Measurements from ENCODE around the gene RYR2.

The RYR2 gene

DNA sequence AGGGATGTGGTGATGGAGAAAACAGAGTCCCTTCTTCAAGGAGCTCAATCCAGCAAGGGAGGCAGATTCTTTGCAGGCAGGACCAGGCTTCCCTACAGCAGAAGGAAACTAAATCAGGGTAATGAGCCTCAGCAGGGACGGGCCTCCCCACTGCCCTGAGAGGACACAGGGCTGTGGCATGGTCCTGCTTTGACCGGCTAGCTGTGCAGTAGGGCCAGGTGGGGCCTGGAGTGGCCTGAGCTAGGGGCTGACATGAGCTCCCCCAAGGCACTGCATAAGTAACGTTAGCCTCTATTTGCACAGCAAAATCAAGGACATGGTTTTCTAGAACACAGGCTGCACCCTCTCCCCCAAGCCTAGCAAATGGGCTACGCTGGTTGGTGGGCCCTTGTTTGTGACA is 162.9 kb downstream of the RYR2 start:
- no peak overlapping the region for H2BK120ac ChIP-seq (ENCODE audit: insufficient read depth, low read length, poor library complexity)
- H4K8ac ChIP-seq (ENCODE audit: low read depth, low read length) = no peak overlapping the region
- H3K79me2 ChIP-seq (ENCODE audit: control insufficient read depth, insufficient read depth, low read length, poor library complexity) = no peaks in the 10 kb centered on the region
- DNase-seq = no peak
- no peak overlapping the region for H3K23ac ChIP-seq (ENCODE audit: low read length)
- no peak overlapping the region for H3K9ac ChIP-seq (ENCODE audit: low read length)
- H3K9me3 ChIP-seq (ENCODE audit: insufficient read depth, low read depth, low read length) = no peaks in the 10 kb centered on the region
- no peak overlapping the region for H4K12ac ChIP-seq (ENCODE audit: low read depth, low read length)
- no peak overlapping the region for H3K18ac ChIP-seq (ENCODE audit: low read length)
- H2AK5ac ChIP-seq (ENCODE audit: low read length) = no peak overlapping the region
- H3K27ac ChIP-seq (ENCODE audit: low read depth, low read length) = no peak overlapping the region
- H2BK5ac ChIP-seq (ENCODE audit: low read depth, low read length, poor library complexity) = no peak overlapping the region
- H3K4ac ChIP-seq (ENCODE audit: low read depth, low read length) = no peak overlapping the region
- H2AFZ ChIP-seq (ENCODE audit: insufficient read depth, low read length, poor library complexity) = no peak overlapping the region
- no peaks in the 10 kb centered on the region for H3K4me1 ChIP-seq (ENCODE audit: control insufficient read depth in 1 of 2, insufficient read depth in 2 of 2, low read length in 2 of 2)
- no CpG with 5 or more reads among the region's 4 CpGs for WGBS (ENCODE audit: extremely low coverage, insufficient coverage, insufficient read length)
- H2BK12ac ChIP-seq (ENCODE audit: low read length) = no peak overlapping the region
- H3K4me3 ChIP-seq (ENCODE audit: low read depth, low read length) = no peak overlapping the region
- peaks cover 0 to 1% of the 10 kb centered on the region in 2 experiments for H3K36me3 ChIP-seq (ENCODE audit: control insufficient read depth in 1 of 2, insufficient read depth in 2 of 2, low read length in 2 of 2)
- no peaks in the 10 kb centered on the region for H3K79me1 ChIP-seq (ENCODE audit: low read length)
- H3K4me2 ChIP-seq (ENCODE audit: low read length) = no peak overlapping the region
- no peak overlapping the region for H3K14ac ChIP-seq (ENCODE audit: low read length)
- H3K27me3 ChIP-seq (ENCODE audit: insufficient read depth, low read length) = no peaks in the 10 kb centered on the region
- H4K91ac ChIP-seq (ENCODE audit: low read depth, low read length) = no peak overlapping the region

DNA sequence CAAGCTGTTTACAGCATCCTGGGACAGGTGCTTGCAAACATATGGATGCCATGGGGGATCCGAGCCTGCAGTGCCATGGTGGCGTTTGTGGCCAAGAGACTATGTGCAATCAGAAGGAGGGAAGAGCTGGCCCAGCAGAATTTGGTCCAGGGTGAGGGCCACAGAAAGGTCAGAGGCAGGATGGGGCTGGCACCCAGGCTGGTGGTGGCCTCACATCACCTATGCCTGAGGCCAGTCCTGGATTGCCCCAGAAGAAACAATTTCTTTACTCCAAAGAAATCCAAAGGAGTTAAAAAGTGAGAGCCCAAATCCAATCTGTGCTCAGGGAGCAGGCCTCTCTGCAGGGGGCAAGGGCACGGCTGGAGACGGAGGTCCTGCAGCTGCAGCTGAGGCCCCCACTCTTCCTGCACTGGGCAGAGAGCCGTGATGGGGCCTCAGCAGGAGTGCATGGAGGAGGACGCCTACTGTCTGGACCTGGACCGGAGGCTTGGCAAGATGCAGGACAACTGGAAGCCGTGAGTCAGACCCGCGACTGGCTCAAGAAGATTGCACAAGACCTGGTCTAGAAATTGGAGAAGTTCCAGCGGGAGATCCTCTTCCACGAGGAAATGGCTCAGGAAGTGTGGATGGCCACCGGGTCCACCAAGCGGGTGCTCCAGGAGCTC is 163.5 kb downstream of the RYR2 start:
- no peak overlapping the region for H3K27ac ChIP-seq (ENCODE audit: low read depth, low read length)
- no peak overlapping the region for H2AFZ ChIP-seq (ENCODE audit: insufficient read depth, low read length, poor library complexity)
- H3K36me3 ChIP-seq (ENCODE audit: control insufficient read depth in 1 of 2, insufficient read depth in 2 of 2, low read length in 2 of 2) = peaks cover 0 to 1% of the 10 kb centered on the region in 2 experiments
- H4K12ac ChIP-seq (ENCODE audit: low read depth, low read length) = no peak overlapping the region
- no peaks in the 10 kb centered on the region for H3K79me2 ChIP-seq (ENCODE audit: control insufficient read depth, insufficient read depth, low read length, poor library complexity)
- no CpG with 5 or more reads among the region's 14 CpGs for WGBS (ENCODE audit: extremely low coverage, insufficient coverage, insufficient read length)
- H3K9ac ChIP-seq (ENCODE audit: low read length) = no peak overlapping the region
- no peak overlapping the region for H3K18ac ChIP-seq (ENCODE audit: low read length)
- H3K27me3 ChIP-seq (ENCODE audit: insufficient read depth, low read length) = no peaks in the 10 kb centered on the region
- no peaks in the 10 kb centered on the region for H3K4me1 ChIP-seq (ENCODE audit: control insufficient read depth in 1 of 2, insufficient read depth in 2 of 2, low read length in 2 of 2)
- H3K79me1 ChIP-seq (ENCODE audit: low read length) = no peaks in the 10 kb centered on the region
- H3K23ac ChIP-seq (ENCODE audit: low read length) = no peak overlapping the region
- H3K14ac ChIP-seq (ENCODE audit: low read length) = no peak overlapping the region
- DNase-seq = peak in 1 of 2 donors; percentile 27
- H2BK120ac ChIP-seq (ENCODE audit: insufficient read depth, low read length, poor library complexity) = no peak overlapping the region
- no peak overlapping the region for H2BK12ac ChIP-seq (ENCODE audit: low read length)
- H2BK5ac ChIP-seq (ENCODE audit: low read depth, low read length, poor library complexity) = no peak overlapping the region
- no peak overlapping the region for H4K8ac ChIP-seq (ENCODE audit: low read depth, low read length)
- peak overlapping the region; percentile 10 for H3K4ac ChIP-seq (ENCODE audit: low read depth, low read length)
- H3K4me3 ChIP-seq (ENCODE audit: low read depth, low read length) = no peak overlapping the region
- H4K91ac ChIP-seq (ENCODE audit: low read depth, low read length) = no peak overlapping the region
- H3K4me2 ChIP-seq (ENCODE audit: low read length) = no peak overlapping the region
- no peak overlapping the region for H2AK5ac ChIP-seq (ENCODE audit: low read length)
- no peaks in the 10 kb centered on the region for H3K9me3 ChIP-seq (ENCODE audit: insufficient read depth, low read depth, low read length)

DNA sequence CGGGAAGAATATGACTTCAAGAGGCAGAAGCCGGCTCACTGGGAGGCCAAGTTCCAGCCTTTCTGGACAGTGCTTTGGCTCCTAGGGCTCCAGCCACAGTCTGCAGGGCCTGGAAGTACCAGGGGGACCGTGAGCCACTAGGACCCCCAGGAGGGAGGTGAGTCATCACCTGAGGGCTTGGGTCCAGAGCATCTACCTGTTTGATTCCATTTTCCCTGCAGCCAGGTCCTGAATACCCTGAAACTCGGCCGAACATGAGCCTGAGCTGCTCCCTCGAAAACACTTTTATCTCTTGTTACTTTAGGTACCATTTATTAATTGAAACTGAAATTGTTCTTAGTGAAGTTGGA is 164.1 kb downstream of the RYR2 start:
- WGBS (ENCODE audit: extremely low coverage, insufficient coverage, insufficient read length) = no CpG with 5 or more reads among the region's 6 CpGs
- Histone ChIP-seq H4K8ac (ENCODE audit: low read depth, low read length) (no peak overlapping the region), H2AK5ac (ENCODE audit: low read length) (no peak overlapping the region), H3K79me1 (ENCODE audit: low read length) (no peaks in the 10 kb centered on the region), H3K4me2 (ENCODE audit: low read length) (no peak overlapping the region), H3K4me1 (ENCODE audit: control insufficient read depth in 1 of 2, insufficient read depth in 2 of 2, low read length in 2 of 2) (no peaks in the 10 kb centered on the region), H3K4me3 (ENCODE audit: low read depth, low read length) (no peak overlapping the region), H3K4ac (ENCODE audit: low read depth, low read length) (no peak overlapping the region), H3K9me3 (ENCODE audit: insufficient read depth, low read depth, low read length) (no peaks in the 10 kb centered on the region), H3K27me3 (ENCODE audit: insufficient read depth, low read length) (no peaks in the 10 kb centered on the region), H3K79me2 (ENCODE audit: control insufficient read depth, insufficient read depth, low read length, poor library complexity) (no peaks in the 10 kb centered on the region), H3K23ac (ENCODE audit: low read length) (no peak overlapping the region), H3K9ac (ENCODE audit: low read length) (no peak overlapping the region), H3K36me3 (ENCODE audit: control insufficient read depth in 1 of 2, insufficient read depth in 2 of 2, low read length in 2 of 2) (peaks cover 0 to 1% of the 10 kb centered on the region in 2 experiments), H4K91ac (ENCODE audit: low read depth, low read length) (no peak overlapping the region), H2BK12ac (ENCODE audit: low read length) (no peak overlapping the region), H2AFZ (ENCODE audit: insufficient read depth, low read length, poor library complexity) (no peak overlapping the region), H2BK120ac (ENCODE audit: insufficient read depth, low read length, poor library complexity) (no peak overlapping the region), H2BK5ac (ENCODE audit: low read depth, low read length, poor library complexity) (no peak overlapping the region), H4K12ac (ENCODE audit: low read depth, low read length) (no peak overlapping the region), H3K27ac (ENCODE audit: low read depth, low read length) (no peak overlapping the region), H3K18ac (ENCODE audit: low read length) (no peak overlapping the region), H3K14ac (ENCODE audit: low read length) (no peak overlapping the region)
- DNase-seq = no peak

DNA sequence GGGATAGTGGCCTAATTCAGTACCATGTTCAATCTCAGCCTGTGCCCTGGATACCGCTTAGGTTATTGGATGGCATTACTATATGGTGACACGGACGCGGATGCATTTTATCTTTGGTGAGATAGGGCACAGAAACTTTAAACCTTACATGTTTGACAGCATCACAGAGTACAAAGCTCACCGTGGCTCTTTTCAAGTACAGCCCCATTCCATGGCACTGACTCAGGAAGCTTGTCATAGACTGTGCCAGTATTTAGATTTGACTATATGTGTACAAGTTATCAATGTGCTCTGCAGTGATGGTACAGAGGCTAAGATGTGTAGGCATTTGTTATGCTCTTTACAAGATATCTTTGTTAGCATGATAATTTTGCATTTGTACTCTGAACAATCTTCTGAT is 169.0 kb downstream of the RYR2 start:
- H2BK5ac ChIP-seq (ENCODE audit: low read depth, low read length, poor library complexity) = no peak overlapping the region
- peak in 1 of 2 donors; percentile 10 for DNase-seq
- no peak overlapping the region for H2AFZ ChIP-seq (ENCODE audit: insufficient read depth, low read length, poor library complexity)
- H3K79me2 ChIP-seq (ENCODE audit: control insufficient read depth, insufficient read depth, low read length, poor library complexity) = no peaks in the 10 kb centered on the region
- no peak overlapping the region for H4K8ac ChIP-seq (ENCODE audit: low read depth, low read length)
- H3K4me1 ChIP-seq (ENCODE audit: control insufficient read depth in 1 of 2, insufficient read depth in 2 of 2, low read length in 2 of 2) = no peaks in the 10 kb centered on the region
- no peak overlapping the region for H4K12ac ChIP-seq (ENCODE audit: low read depth, low read length)
- H3K14ac ChIP-seq (ENCODE audit: low read length) = no peak overlapping the region
- H2AK5ac ChIP-seq (ENCODE audit: low read length) = no peak overlapping the region
- H3K18ac ChIP-seq (ENCODE audit: low read length) = no peak overlapping the region
- H3K9ac ChIP-seq (ENCODE audit: low read length) = no peak overlapping the region
- H3K27ac ChIP-seq (ENCODE audit: low read depth, low read length) = no peak overlapping the region
- H3K79me1 ChIP-seq (ENCODE audit: low read length) = no peaks in the 10 kb centered on the region
- H3K27me3 ChIP-seq (ENCODE audit: insufficient read depth, low read length) = no peaks in the 10 kb centered on the region
- H3K4me3 ChIP-seq (ENCODE audit: low read depth, low read length) = no peak overlapping the region
- H3K9me3 ChIP-seq (ENCODE audit: insufficient read depth, low read depth, low read length) = no peaks in the 10 kb centered on the region
- H2BK12ac ChIP-seq (ENCODE audit: low read length) = no peak overlapping the region
- no peak overlapping the region for H3K4ac ChIP-seq (ENCODE audit: low read depth, low read length)
- H3K4me2 ChIP-seq (ENCODE audit: low read length) = no peak overlapping the region
- no CpG with 5 or more reads among the region's 5 CpGs for WGBS (ENCODE audit: extremely low coverage, insufficient coverage, insufficient read length)
- H3K36me3 ChIP-seq (ENCODE audit: control insufficient read depth in 1 of 2, insufficient read depth in 2 of 2, low read length in 2 of 2) = no peaks in the 10 kb centered on the region
- no peak overlapping the region for H4K91ac ChIP-seq (ENCODE audit: low read depth, low read length)
- no peak overlapping the region for H3K23ac ChIP-seq (ENCODE audit: low read length)
- H2BK120ac ChIP-seq (ENCODE audit: insufficient read depth, low read length, poor library complexity) = no peak overlapping the region
